Suppressor macrophage treated with lipopolysaccharide for 4 hours (primary cell): ENCODE measurements around the gene DGCR6L.
A peak's percentile ranks its signal among the peaks of the same experiment; 100 is the strongest.
"Not testable (repeated sequence)": the region's sequence is repeated elsewhere in the genome, so short reads cannot be mapped to it uniquely, and the experiment has no call there.

ENCODE experiments used
- DNase-seq: peaks from one replicate; pipeline ENCODE4 v3.0.0-alpha.2; 2020

Gene DGCR6L

GRCh38 chr22:20291249-20291586 is 28.6 kb downstream of the DGCR6L start:
- no peak for DNase-seq

- DNase-seq = no peak
Measured at GRCh38 chr22:20290578-20291248, 29.1 kb downstream of the DGCR6L start.

- no peak for DNase-seq
Measured at GRCh38 chr22:20290045-20290392, 29.8 kb downstream of the DGCR6L start.

- DNase-seq = not testable (repeated sequence)
Measured at GRCh38 chr22:20289182-20290044, 30.4 kb downstream of the DGCR6L start.

- not testable (repeated sequence) for DNase-seq
Measured at GRCh38 chr22:20286784-20287423, 33.0 kb downstream of the DGCR6L start.

- DNase-seq = not testable (repeated sequence)
Measured at GRCh38 chr22:20286312-20286660, 33.6 kb downstream of the DGCR6L start.

GRCh38 chr22:20285473-20286311 is 34.2 kb downstream of the DGCR6L start:
- DNase-seq = peak; percentile 72

- DNase-seq = no peak
Measured at GRCh38 chr22:20284471-20285086, 35.3 kb downstream of the DGCR6L start.

GRCh38 chr22:20283674-20284066 is 36.2 kb downstream of the DGCR6L start:
- DNase-seq = no peak

- DNase-seq = no peak
Measured at GRCh38 chr22:20282901-20283673, 36.8 kb downstream of the DGCR6L start.

- no peak for DNase-seq
Measured at GRCh38 chr22:20281891-20282290, 38.0 kb downstream of the DGCR6L start.

GRCh38 chr22:20281473-20281872 is 38.4 kb downstream of the DGCR6L start:
- DNase-seq = not testable (repeated sequence)

- DNase-seq = no peak
Measured at GRCh38 chr22:20280866-20281265, 39.0 kb downstream of the DGCR6L start.

- not testable (repeated sequence) for DNase-seq
Measured at GRCh38 chr22:20280163-20280562, 39.7 kb downstream of the DGCR6L start.

GRCh38 chr22:20279662-20280134 is 40.2 kb downstream of the DGCR6L start:
- DNase-seq = no peak

- not testable (repeated sequence) for DNase-seq
Measured at GRCh38 chr22:20278726-20279490, 41.0 kb downstream of the DGCR6L start.

- DNase-seq = not testable (repeated sequence)
Measured at GRCh38 chr22:20277936-20278635, 41.8 kb downstream of the DGCR6L start.

- no peak for DNase-seq
Measured at GRCh38 chr22:20276468-20276867, 43.4 kb downstream of the DGCR6L start.

- DNase-seq = no peak
Measured at GRCh38 chr22:20275836-20276235, 44.0 kb downstream of the DGCR6L start.

GRCh38 chr22:20275325-20275724 is 44.5 kb downstream of the DGCR6L start:
- not testable (repeated sequence) for DNase-seq
